Small intestine (tissue), 7 donors: ENCODE measurements around the gene SLC25A48. TPM values are rescaled to one million over a fixed set of nuclear protein-coding genes. Genes with fewer than 3 reads are reported as not detected.
A peak's percentile ranks its signal among the peaks of the same experiment; 100 is the strongest.

ENCODE experiments used
- DNase-seq, 2 donors: peaks; one replicate each; pipeline versions ENCODE4 v3.0.0 to v3.0.0-alpha.2; 2013
- FAIRE-seq: peaks from 2 replicates; lab custom pipeline; 2012; peaks lifted over from hg19 to GRCh38; lab: Jason Lieb, UNC
- H3K27ac ChIP-seq, 3 donors: one replicate each; pipeline ENCODE4 v1.5.1; 2013; ENCODE audit warnings: low read length in 2 of 3, mild to moderate bottlenecking in 2 of 3, control low read depth in 1 of 3, inconsistent platforms in 1 of 3, low read depth in 1 of 3, moderate library complexity in 1 of 3
- H3K27me3 ChIP-seq, 3 donors: one replicate each; pipeline ENCODE4 v1.6.1; 2013; ENCODE audit warnings: low read length in 3 of 3, inconsistent platforms in 1 of 3; ENCODE audit not compliant: control insufficient read depth in 3 of 3, insufficient read depth in 3 of 3
- H3K36me3 ChIP-seq, 3 donors: one replicate each; pipeline ENCODE4 v1.6.1; 2013; ENCODE audit warnings: low read length in 3 of 3, inconsistent platforms in 1 of 3, low read depth in 1 of 3, mild to moderate bottlenecking in 1 of 3, moderate library complexity in 1 of 3; ENCODE audit not compliant: control insufficient read depth in 3 of 3, insufficient read depth in 2 of 3
- H3K4me1 ChIP-seq, 3 donors: one replicate each; pipeline ENCODE4 v1.6.1; 2013; ENCODE audit warnings: low read length in 2 of 3, inconsistent platforms in 1 of 3, low read depth in 1 of 3, mild to moderate bottlenecking in 1 of 3, moderate library complexity in 1 of 3; ENCODE audit not compliant: control insufficient read depth in 3 of 3, insufficient read depth in 2 of 3
- H3K4me3 ChIP-seq, 3 donors: one replicate each; pipeline ENCODE4 v1.5.1; 2013; ENCODE audit warnings: low read length in 3 of 3, control low read depth in 1 of 3, inconsistent platforms in 1 of 3, low read depth in 1 of 3, mild to moderate bottlenecking in 1 of 3, moderate library complexity in 1 of 3
- H3K9me3 ChIP-seq, 2 donors: one replicate each; pipeline ENCODE4 v1.6.1; 2013; ENCODE audit warnings: low read depth in 1 of 2, low read length in 1 of 2; ENCODE audit not compliant: control insufficient read depth in 2 of 2, insufficient read depth in 1 of 2
- WGBS, 3 donors: extraction: QIAGEN DNeasy Blood & Tissue Kit; methylation state at CpG; one replicate each; pipeline ENCODE4 v1.1.7; 2013; 5-methylcytosine and 5-hydroxymethylcytosine counted together
- polyA plus RNA-seq, 4 donors: library from polyadenylated mRNA; stranded (reverse) in 3 of 4; unstranded in 1 of 4; fragments of 200-250 nt in 3 of 4; fragments of 120-200 nt in 1 of 4; gene quantifications; one replicate each; pipeline versions ENCODE4 v1.2.1 to v1.2.3, GENCODE V29; 2013
- donor health status: healthy with polysubstance abuse.
- donor health status: control.
- donor health status: control.
- donor health status: Bipolar disorder and iron deficiency.
- donor health status: healthy.

SLC25A48 gene
- polyA plus RNA-seq, 4 donors: 0.73 to 3.2 (median 1.6) TPM

DNA sequence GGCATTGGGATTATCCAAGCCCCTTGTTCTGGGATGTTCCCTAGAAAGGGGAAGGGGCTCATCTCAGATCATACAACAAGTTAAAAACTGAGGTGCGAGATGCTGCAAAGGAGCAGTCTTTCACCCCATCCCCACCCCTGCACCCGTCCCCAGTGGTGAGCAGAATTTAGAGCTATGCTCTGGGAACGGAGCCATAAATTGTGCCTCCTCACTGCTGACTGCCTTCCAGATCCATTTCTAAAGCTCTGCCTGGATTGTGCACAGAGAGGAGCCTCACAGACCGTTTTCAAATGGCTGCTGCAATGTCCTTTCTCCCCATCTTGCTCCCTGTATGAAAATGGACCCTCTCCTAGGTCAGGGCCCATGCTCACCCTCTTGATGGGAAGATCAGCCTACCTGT lies 8.3 kb downstream of the SLC25A48 start:
- H3K27ac ChIP-seq: no peak overlapping the region
- no peak for FAIRE-seq
- no peaks in the 10 kb centered on the region for H3K36me3 ChIP-seq
- H3K4me1 ChIP-seq: peaks cover 0 to 3% (median 0%) of the 10 kb centered on the region in 3 donors
- 67 to 85% (median 82%) methylated on average over 4 of the region's 4 CpGs for WGBS, 3 donors
- peaks cover 0 to 2% (median 0%) of the 10 kb centered on the region in 3 donors for H3K27me3 ChIP-seq
- H3K9me3 ChIP-seq: peaks cover 0 to 14% of the 10 kb centered on the region in 2 donors
- DNase-seq: no peak
- no peak overlapping the region for H3K4me3 ChIP-seq

DNA sequence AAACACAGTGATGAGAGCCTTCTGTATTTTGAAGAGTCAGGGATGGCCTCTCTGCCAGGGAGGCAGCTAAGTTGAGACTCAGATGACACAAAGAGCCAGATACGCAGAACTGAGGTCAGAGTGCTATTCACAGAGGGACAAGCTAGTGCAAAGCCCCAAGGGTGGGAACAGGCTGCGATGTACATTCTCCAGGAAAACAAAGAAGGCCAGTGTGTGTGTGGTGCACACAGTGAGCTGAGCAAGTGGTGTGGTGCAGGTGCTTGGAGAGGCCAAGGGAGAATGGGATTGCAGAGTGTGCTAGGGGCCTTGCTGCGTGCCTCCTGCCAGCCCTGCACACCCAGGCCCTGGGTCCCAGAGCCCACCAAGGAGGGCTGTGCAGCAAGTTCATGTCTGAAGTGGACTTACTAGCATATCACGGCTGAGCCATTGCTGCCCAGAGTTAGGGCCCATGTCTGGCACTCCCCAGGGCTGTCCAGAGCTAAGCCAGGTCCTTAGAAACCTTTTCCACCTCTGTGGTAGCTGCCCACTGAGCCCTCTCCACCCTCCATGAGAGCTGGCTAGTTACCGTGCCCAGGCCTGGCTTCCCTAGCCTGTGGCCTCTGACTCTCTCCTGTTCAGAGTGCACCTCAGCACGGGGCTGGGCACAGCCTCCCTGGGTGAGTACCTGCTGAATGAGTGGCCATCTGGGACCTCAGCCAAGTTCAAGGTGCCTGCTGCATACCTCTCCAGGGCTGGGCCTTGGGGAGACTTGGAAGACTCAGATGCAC lies 9.3 kb downstream of the SLC25A48 start:
- Histone ChIP-seq H3K27me3 (peaks cover 0 to 2% (median 0%) of the 10 kb centered on the region in 3 donors), H3K4me3 (no peak overlapping the region), H3K27ac (peak overlapping the region in 2 of 3 donors; percentile 40 to 89), H3K36me3 (no peaks in the 10 kb centered on the region), H3K9me3 (peaks cover 0 to 9% of the 10 kb centered on the region in 2 donors), H3K4me1 (peaks cover 0 to 3% (median 0%) of the 10 kb centered on the region in 3 donors)
- no peak for FAIRE-seq
- WGBS, 3 donors: 66 to 78% (median 67%) methylated on average over 6 of the region's 6 CpGs
- peak in 1 of 2 donors; percentile 96 for DNase-seq

DNA sequence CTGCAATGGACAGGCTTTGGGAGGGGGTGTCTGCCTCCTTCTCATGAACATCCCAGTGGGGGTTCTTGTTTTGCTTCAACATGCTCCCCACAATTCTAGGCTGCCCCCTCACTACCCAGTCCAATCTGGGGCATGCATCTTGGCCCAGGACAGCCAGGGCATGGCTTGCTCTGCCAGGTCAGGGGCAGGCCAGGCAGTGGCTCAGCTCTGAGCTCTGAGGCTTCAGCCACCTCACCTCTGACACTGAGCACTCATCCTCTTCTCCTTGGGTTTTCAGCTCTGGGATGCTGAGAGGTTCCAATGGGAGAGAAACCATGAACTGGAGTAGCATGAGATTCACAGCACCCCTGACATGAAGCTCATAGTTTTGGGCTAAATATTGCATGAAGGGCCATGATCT lies 11.8 kb downstream of the SLC25A48 start:
- Histone ChIP-seq H3K4me1 (peaks cover 0 to 3% (median 0%) of the 10 kb centered on the region in 3 donors), H3K27me3 (peaks cover 0 to 2% (median 0%) of the 10 kb centered on the region in 3 donors), H3K36me3 (no peaks in the 10 kb centered on the region), H3K27ac (no peak overlapping the region), H3K4me3 (no peak overlapping the region), H3K9me3 (no peaks in the 10 kb centered on the region)
- FAIRE-seq: no peak
- DNase-seq: no peak

DNA sequence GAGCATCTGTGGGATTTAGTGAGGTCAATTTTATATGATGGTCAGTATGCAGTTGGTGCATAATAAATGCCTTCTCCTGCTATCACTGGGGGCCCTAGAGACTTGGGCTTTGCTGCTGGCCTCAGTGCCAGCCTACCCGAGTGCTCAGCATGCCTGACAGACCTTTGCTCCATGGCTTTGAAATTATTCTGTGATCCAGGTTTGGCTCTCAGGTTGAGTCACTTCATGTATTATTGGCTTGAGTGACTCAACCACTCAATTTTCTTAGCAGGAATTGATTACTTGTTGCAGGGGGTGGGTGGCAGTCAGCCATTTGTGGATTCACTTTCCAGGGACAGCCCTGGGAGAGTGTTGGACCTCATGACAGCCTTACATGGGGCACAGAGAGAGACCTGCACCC lies 13.5 kb downstream of the SLC25A48 start:
- H3K4me3 ChIP-seq: no peak overlapping the region
- FAIRE-seq (no peak), DNase-seq (peak in 1 of 2 donors; percentile 75)
- peak overlapping the region in 1 of 3 donors; percentile 36 for H3K27ac ChIP-seq
- no peaks in the 10 kb centered on the region for H3K27me3 ChIP-seq
- H3K4me1 ChIP-seq: peaks cover 0 to 3% (median 0%) of the 10 kb centered on the region in 3 donors
- no peaks in the 10 kb centered on the region for H3K9me3 ChIP-seq
- no peaks in the 10 kb centered on the region for H3K36me3 ChIP-seq
- WGBS, 3 donors: 28 to 65% (median 31%) methylated on average over 1 of the region's 1 CpG

DNA sequence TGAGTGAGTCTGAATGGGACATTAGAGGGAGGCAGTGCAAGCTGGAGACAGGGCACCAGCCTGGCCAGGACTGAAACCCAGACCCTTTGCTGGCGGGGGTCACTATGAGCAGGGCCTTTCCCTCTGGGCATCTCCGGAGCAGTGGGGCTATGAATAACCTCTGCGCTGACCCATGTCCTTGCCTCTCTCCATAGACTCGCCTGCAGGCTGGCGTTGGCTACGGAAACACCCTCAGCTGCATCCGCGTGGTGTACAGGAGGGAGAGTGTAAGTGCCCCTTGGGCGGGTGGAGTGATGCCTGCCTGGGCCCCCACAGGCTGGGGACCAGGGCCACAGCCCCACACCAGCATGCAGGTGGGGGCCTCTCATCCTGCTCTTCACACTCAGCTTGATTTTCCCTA lies 15.8 kb downstream of the SLC25A48 start:
- H3K4me1 ChIP-seq: no peaks in the 10 kb centered on the region
- no peak for FAIRE-seq
- no peaks in the 10 kb centered on the region for H3K9me3 ChIP-seq
- WGBS, 3 donors: 92 to 94% (median 94%) methylated on average over 9 of the region's 9 CpGs
- H3K4me3 ChIP-seq: no peak overlapping the region
- no peak overlapping the region for H3K27ac ChIP-seq
- H3K36me3 ChIP-seq: no peaks in the 10 kb centered on the region
- H3K27me3 ChIP-seq: no peaks in the 10 kb centered on the region
- no peak for DNase-seq

DNA sequence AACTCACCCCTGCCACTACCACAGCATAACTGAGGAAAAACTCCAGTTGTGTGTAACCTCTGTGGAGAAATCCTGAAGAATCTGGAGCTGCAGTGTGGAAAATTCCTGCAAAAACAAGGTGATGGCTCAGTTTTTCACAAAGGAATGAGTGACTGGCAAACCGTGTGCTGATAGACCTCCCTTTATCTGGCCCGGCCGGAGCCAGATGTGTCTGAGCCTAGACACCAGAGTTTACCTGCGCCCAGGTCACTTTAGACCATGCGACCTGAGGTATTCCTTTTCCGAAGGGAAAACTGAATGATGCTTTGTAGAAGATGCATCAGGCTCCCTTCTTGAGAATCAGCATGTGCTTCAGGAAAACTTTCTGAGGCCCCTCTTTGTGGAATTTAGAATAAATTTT lies 16.2 kb downstream of the SLC25A48 start:
- no peaks in the 10 kb centered on the region for H3K27me3 ChIP-seq
- no peaks in the 10 kb centered on the region for H3K36me3 ChIP-seq
- no peak overlapping the region for H3K27ac ChIP-seq
- 89 to 92% (median 91%) methylated on average over 6 of the region's 6 CpGs for WGBS, 3 donors
- no peak for DNase-seq
- no peak for FAIRE-seq
- H3K4me1 ChIP-seq: no peaks in the 10 kb centered on the region
- H3K9me3 ChIP-seq: no peaks in the 10 kb centered on the region
- H3K4me3 ChIP-seq: no peak overlapping the region

DNA sequence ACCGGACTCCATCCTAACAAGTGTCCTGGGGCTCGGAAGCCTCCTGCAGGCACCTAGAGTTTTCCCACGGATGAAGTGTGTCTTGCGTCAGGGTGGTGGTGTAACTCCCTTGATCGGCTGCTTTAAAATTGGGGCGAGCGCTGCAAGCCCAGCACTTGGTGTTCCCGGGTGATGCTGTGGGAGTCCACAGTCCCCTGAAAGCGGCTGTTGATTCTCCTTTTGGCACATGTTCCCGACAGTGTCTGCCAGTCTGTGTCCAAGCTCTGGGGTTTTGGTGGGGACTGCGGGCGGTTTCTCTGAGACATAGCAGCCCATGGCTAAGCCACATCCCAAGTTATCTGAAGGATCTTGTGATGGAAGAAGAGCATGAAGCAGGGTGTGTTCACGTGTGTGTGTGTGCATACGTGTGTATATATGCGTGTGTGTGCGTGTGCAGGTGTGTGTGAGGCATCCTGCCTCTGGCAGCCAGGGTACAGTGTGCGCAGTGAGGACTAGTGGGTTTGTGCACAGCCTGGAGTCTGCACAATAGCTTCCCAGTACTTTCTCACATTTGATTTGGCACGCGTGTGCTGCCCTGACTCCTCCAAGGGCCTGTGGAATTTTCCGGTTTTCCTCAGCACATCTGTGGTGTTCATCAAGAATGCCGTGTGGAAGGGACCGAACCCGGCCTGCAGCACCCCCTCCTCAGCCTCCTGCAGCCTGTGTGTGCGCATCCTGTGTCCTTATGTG lies 16.9 kb downstream of the SLC25A48 start:
- H3K4me1 ChIP-seq: no peaks in the 10 kb centered on the region
- H3K9me3 ChIP-seq: no peaks in the 10 kb centered on the region
- no peak overlapping the region for H3K27ac ChIP-seq
- 84 to 86% (median 86%) methylated on average over 24 of the region's 24 CpGs for WGBS, 3 donors
- H3K36me3 ChIP-seq: no peaks in the 10 kb centered on the region
- DNase-seq: no peak
- no peak for FAIRE-seq
- H3K27me3 ChIP-seq: no peaks in the 10 kb centered on the region
- H3K4me3 ChIP-seq: no peak overlapping the region

DNA sequence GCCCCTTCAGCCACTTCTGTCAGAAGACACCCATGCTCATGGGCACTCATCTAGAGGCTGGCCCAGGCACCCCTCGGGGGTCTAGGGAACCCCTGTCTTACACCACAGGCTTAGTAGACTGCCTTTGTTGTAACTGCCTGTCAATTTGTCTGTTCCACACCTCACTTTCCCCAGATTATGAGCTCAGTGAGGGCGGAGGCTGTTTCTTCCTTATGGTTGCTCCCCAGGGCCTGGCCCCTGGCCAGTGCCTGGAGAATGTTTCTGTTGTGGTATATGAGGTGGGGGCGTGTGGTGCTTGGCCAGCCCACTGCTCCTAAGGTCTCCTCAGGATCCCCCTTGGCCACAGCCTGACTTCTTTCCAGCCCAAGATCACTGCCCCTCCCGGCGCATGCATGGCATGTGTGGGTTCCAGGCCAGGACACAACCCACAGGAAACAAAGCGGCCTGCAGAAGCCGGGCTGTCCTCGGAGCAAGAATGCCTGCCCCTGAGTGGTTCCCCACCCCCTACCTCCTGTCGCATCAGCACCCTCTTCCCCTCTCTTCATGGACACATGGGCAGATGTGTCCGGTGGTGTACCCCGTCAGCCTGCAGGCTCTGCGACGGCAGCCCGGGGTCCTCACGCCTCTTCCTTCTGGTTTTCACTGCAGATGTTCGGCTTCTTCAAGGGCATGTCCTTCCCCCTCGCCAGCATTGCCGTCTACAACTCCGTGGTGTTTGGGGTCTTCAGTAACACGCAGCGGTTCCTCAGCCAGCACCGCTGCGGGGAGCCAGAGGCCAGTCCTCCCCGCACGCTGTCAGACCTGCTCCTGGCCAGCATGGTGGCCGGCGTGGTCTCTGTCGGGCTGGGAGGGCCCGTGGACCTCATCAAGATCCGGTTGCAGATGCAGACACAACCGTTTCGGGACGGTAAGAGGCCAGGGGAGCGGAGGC lies 17.7 kb downstream of the SLC25A48 start:
- no peak overlapping the region for H3K27ac ChIP-seq
- H3K4me1 ChIP-seq: no peaks in the 10 kb centered on the region
- FAIRE-seq (no peak), DNase-seq (no peak)
- H3K4me3 ChIP-seq: no peak overlapping the region
- H3K9me3 ChIP-seq: no peaks in the 10 kb centered on the region
- H3K36me3 ChIP-seq: no peaks in the 10 kb centered on the region
- 89 to 91% (median 90%) methylated on average over 34 of the region's 34 CpGs for WGBS, 3 donors
- H3K27me3 ChIP-seq: no peaks in the 10 kb centered on the region
